ENCODE measurements around the gene TTC23. TPM values are rescaled to one million over a fixed set of nuclear protein-coding genes. Genes with fewer than 3 reads are reported as not detected.

Gene TTC23
- total RNA-seq, 1 donor from 2014 or later = 21.9 TPM

Other genes starting within 250 kb of the TTC23 start
- 1.0 TPM for gene PGPEP1L, start 241.8 kb downstream of the TTC23 start, total RNA-seq
- gene SYNM, start 144.5 kb downstream of the TTC23 start, total RNA-seq = 53.2 TPM
- 17.2 TPM for gene LRRC28, start 1.9 kb upstream of the TTC23 start, total RNA-seq